OCI-LY1 (cell line): ENCODE measurements around the gene ZNF747.
"Not testable (repeated sequence)": the region's sequence is repeated elsewhere in the genome, so short reads cannot be mapped to it uniquely, and the experiment has no call there.

Experiments used
- H2AFZ ChIP-seq: fragments of 200-600 bp; sonication (generic), shearing (Covaris generic); 2 replicates; pipeline ENCODE4 v1.6.0; 2014; ENCODE audit warnings: antibody characterized with exemption, mild to moderate bottlenecking, low read length
- H3F3A ChIP-seq: fragments of 200-600 bp; sonication (generic), shearing (Covaris generic); 2 replicates; pipeline ENCODE4 v1.6.0; 2014; ENCODE audit warnings: mild to moderate bottlenecking, antibody characterized with exemption, low read length, moderate library complexity; ENCODE audit not compliant: insufficient read depth
- H3K27ac ChIP-seq: fragments of 200-600 bp; sonication (generic); 2 replicates; pipeline ENCODE4 v1.5.1; 2014; ENCODE audit warnings: low read length, mixed run types, mild to moderate bottlenecking, low read depth; ENCODE audit not compliant: poor library complexity, severe bottlenecking
- H3K27me3 ChIP-seq: fragments of 200-600 bp; sonication (generic); 2 replicates; pipeline ENCODE4 v1.6.0; 2014; ENCODE audit warnings: antibody characterized with exemption, mild to moderate bottlenecking, low read length, moderate library complexity; ENCODE audit not compliant: insufficient read depth
- H3K36me3 ChIP-seq: fragments of 200-600 bp; sonication (generic); 2 replicates; pipeline ENCODE4 v1.6.1; 2014; ENCODE audit warnings: mild to moderate bottlenecking, antibody characterized with exemption, low read length, moderate library complexity, mixed read lengths; ENCODE audit not compliant: insufficient read depth
- H3K4me1 ChIP-seq: fragments of 200-600 bp; sonication (generic); 2 replicates; pipeline ENCODE4 v1.5.1; 2014; ENCODE audit warnings: mild to moderate bottlenecking, low read length, moderate library complexity; ENCODE audit not compliant: insufficient read depth, severe bottlenecking
- H3K4me2 ChIP-seq: fragments of 200-600 bp; sonication (generic), shearing (Covaris generic); 2 replicates; pipeline ENCODE4 v1.6.1; 2014; ENCODE audit warnings: low read length
- H3K4me3 ChIP-seq: fragments of 200-600 bp; sonication (generic); 2 replicates; pipeline ENCODE4 v1.5.1; 2014; ENCODE audit warnings: low read length, low read depth, mild to moderate bottlenecking, mixed read lengths; ENCODE audit not compliant: poor library complexity, severe bottlenecking
- H3K79me2 ChIP-seq: fragments of 200-600 bp; shearing (Covaris generic); 2 replicates; pipeline ENCODE4 v1.6.1; 2016; ENCODE audit warnings: mixed run types, low read length, mixed read lengths; ENCODE audit not compliant: insufficient read depth
- H3K9ac ChIP-seq: fragments of 200-600 bp; sonication (generic), shearing (Covaris generic); 2 replicates; pipeline ENCODE4 v1.6.1; 2014; ENCODE audit warnings: mild to moderate bottlenecking, low read length, mixed read lengths
- H3K9me2 ChIP-seq: fragments of 200-600 bp; sonication (generic), shearing (Covaris generic); 2 replicates; pipeline ENCODE4 v1.6.1; 2014; ENCODE audit warnings: low read depth, mild to moderate bottlenecking, low read length, mixed read lengths
- H3K9me3 ChIP-seq: fragments of 200-600 bp; shearing (Covaris generic); 2 replicates; pipeline ENCODE4 v1.6.1; 2014; ENCODE audit warnings: low read length, mixed read lengths
- H4K20me1 ChIP-seq: fragments of 200-600 bp; sonication (generic), shearing (Covaris generic); 2 replicates; pipeline ENCODE4 v1.6.0; 2016; ENCODE audit warnings: mild to moderate bottlenecking, low read length; ENCODE audit not compliant: insufficient read depth
- CTCF ChIP-seq: fragments of 200-600 bp; sonication (generic), shearing (Covaris generic); IDR thresholded peaks from 2 replicates; pipeline ENCODE4 v1.5.1; 2017; ENCODE audit warnings: mild to moderate bottlenecking, antibody characterized with exemption, low read length, moderate library complexity, mixed read lengths
- EZH2 ChIP-seq: fragments of 200-600 bp; sonication (generic), shearing (Covaris generic); IDR thresholded peaks from 2 replicates; pipeline ENCODE4 v1.8.0; 2017; ENCODE audit warnings: borderline replicate concordance, mixed run types, mild to moderate bottlenecking, antibody characterized with exemption, low read length, moderate library complexity, mixed read lengths

The ZNF747 gene

GRCh38 chr16:30539000-30539964 is 4.6 kb upstream of the ZNF747 start:
- TF ChIP-seq CTCF (no peak), EZH2 (no peak)
- no peaks in the 10 kb centered on the region for H3K79me2 ChIP-seq
- H3K4me1 ChIP-seq, result peaks cover 18% of the 10 kb centered on the region
- no peak overlapping the region for H3K4me2 ChIP-seq
- H2AFZ ChIP-seq, result no peak overlapping the region
- H3K36me3 ChIP-seq, result no peaks in the 10 kb centered on the region
- H3F3A ChIP-seq, result no peaks in the 10 kb centered on the region
- no peak overlapping the region for H3K9ac ChIP-seq
- no peaks in the 10 kb centered on the region for H3K9me3 ChIP-seq
- no peak overlapping the region for H3K4me3 ChIP-seq
- H4K20me1 ChIP-seq, result no peaks in the 10 kb centered on the region
- H3K27me3 ChIP-seq, result no peaks in the 10 kb centered on the region
- no peaks in the 10 kb centered on the region for H3K9me2 ChIP-seq
- no peak overlapping the region for H3K27ac ChIP-seq

DNA sequence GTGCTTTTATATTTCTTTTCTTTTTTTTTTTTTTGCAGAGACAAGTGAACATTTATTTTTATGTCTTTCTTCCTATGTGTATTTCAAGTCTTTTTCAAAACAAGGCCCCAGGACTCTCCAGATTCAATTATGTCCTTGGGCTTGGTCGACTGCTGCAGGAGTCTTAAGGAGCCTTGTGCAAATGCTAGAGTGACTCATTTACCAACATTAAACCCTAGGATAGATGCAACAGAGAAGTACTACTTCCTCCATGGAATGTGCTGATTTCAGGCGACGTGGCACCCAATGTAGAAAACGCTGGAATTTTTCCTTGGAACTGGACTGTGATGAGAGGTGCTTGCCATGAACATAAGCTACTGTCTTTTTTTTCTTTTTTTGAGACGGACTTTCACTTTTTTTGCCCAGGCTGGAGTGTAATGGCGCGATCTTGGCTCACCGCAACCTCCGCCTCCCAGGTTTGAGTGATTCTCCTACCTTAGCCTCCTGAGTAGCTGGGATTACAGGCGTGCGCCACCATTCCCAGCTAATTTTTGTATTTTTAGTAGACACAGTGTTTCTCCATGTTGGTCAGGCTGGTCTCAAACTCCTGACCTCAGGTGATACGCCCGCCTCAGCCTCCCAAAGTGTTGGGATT is 1.9 kb upstream of the ZNF747 start:
- peak overlapping the region; percentile 88 for H3K4me2 ChIP-seq
- H3K9ac ChIP-seq, result peak overlapping the region; percentile 94
- H2AFZ ChIP-seq, H3K27me3 ChIP-seq, H3K9me3 ChIP-seq, H3K9me2 ChIP-seq, H3K36me3 ChIP-seq, H3F3A ChIP-seq, H3K79me2 ChIP-seq, H4K20me1 ChIP-seq: not testable (repeated sequence)
- H3K4me3 ChIP-seq, result peak overlapping the region; percentile 73
- H3K27ac ChIP-seq, result peak overlapping the region; percentile 83
- H3K4me1 ChIP-seq, result peaks cover 23% of the 10 kb centered on the region

DNA sequence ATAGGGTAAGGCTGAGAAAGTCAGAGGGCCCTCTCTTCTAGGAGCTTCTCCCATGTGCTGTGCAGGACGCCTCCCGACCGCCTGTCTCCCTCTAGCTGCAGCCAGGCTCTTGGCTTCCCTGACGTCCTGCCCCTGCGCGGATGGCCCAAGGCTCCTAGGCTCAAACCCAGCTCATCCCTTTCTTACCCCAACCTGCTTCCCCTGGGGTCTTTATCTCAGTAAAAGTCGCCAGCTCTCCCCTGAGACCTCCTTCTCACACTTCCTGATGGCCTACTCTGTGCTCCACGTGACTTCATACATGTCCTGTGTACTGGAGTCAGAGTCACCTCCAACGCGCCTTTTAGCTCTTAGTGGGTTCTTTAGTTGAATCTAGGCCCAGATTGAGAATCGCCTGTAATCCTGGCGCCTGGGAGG is 1.1 kb upstream of the ZNF747 start:
- no peak for TF ChIP-seq EZH2
- peak; percentile 56 for TF ChIP-seq CTCF
- no peaks in the 10 kb centered on the region for H3K79me2 ChIP-seq
- H3F3A ChIP-seq, result no peaks in the 10 kb centered on the region
- peak overlapping the region; percentile 94 for H3K9ac ChIP-seq
- no peaks in the 10 kb centered on the region for H3K27me3 ChIP-seq
- peak overlapping the region; percentile 83 for H3K27ac ChIP-seq
- no peaks in the 10 kb centered on the region for H3K9me2 ChIP-seq
- H2AFZ ChIP-seq, result no peak overlapping the region
- no peaks in the 10 kb centered on the region for H3K9me3 ChIP-seq
- H3K4me3 ChIP-seq, result peak overlapping the region; percentile 73
- H3K4me1 ChIP-seq, result peaks cover 25% of the 10 kb centered on the region
- peak overlapping the region; percentile 88 for H3K4me2 ChIP-seq
- no peaks in the 10 kb centered on the region for H4K20me1 ChIP-seq
- peaks cover 13% of the 10 kb centered on the region for H3K36me3 ChIP-seq
